SU-DHL-6 (cell line): Measurements from ENCODE around the gene RAB31.

Source experiments
- CTCF ChIP-seq: fragments of 200-600 bp; sonication (generic); IDR thresholded peaks from one replicate; pipeline ENCODE4 v1.5.1; 2017; ENCODE audit warnings: antibody characterized with exemption, mild to moderate bottlenecking, low read length, moderate library complexity; ENCODE audit not compliant: insufficient read depth, poor library complexity, severe bottlenecking
- EZH2phosphoT487 ChIP-seq: fragments of 200-600 bp; sonication (generic), shearing (Covaris generic); conservative IDR thresholded peaks from 2 replicates; pipeline ENCODE4 v1.6.1; 2018; ENCODE audit warnings: mild to moderate bottlenecking, antibody characterized with exemption, low read length, moderate library complexity, mixed read lengths

DNA sequence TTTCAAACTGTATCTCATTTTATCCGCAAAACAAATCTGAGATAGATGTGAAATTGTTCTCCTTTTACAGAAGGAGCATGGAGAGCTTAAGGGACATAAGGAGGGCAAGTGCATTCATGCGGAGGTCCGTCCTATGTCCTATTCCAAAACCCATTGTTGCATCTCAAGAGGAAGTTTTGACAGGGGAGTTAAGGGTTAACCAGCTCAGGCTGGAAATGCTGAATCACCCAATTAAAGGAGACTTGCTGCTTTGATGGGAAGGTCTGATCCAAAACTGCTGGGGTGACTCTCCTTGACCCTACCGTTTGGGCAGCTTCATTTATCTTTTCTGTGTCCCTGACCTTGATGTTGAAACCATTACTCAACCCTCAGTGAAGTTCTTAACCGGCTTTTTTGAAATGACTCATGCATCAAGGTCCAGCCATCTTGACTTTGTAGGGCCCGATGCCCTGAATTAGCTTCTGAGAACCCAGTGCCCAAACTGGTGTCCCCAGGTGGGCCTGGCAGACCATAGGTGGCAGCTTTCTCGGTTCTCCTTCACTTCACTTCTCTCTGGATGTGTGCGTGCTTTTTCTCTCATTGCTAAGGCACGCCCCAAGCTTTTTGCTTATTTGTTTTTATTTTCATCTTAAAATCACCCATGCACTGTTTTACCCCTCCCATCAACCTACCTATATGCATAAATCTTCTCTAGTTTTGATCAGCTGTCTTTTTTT lies 161.8 kb downstream of the RAB31 start:
- TF ChIP-seq CTCF, result no peak
- TF ChIP-seq EZH2phosphoT487, result no peak
